ENCODE data around the gene FAM43A. TPM values are rescaled to one million over a fixed set of nuclear protein-coding genes. Genes with fewer than 3 reads are reported as not detected.

FAM43A gene
- total and polyA plus RNA-seq, 9 of the 15 experiments (the other 6 are each of a cell fraction or from before 2014, with no cell fraction given), result 0.03 to 1.2 (median 0.21) TPM

GRCh38 chr3:194671900-194672808, 13.5 kb upstream of the FAM43A start, which contains the start of gene LSG1 (continued):
- TF ChIP-seq RHOXF2B (CRISPR knock-in tag; conservative IDR thresholded peaks at IDR 0.05), result 0 out of 2 replicates have a peak, but pooled peaks have one; percentile 39
- TF ChIP-seq ARNT (IDR thresholded peaks at IDR 0.05), result peak in 1 of 2 experiments; percentile 82; a peak in 1 of 4 replicates
- no peak for TF ChIP-seq ZFP1 (CRISPR knock-in tag; IDR thresholded peaks at IDR 0.05)
- peak; percentile 83 for TF ChIP-seq RBFOX2 (IDR thresholded peaks at IDR 0.05; ENCODE audit: low read depth, low read length)
- TF ChIP-seq FUS (optimal IDR thresholded peaks at IDR 0.05; ENCODE audit: low read depth, low read length), result no peak
- TF ChIP-seq ZNF655 (CRISPR knock-in tag; IDR thresholded peaks at IDR 0.05), result no peak
- peak; percentile 11 for TF ChIP-seq ZFP36 (IDR thresholded peaks at IDR 0.05; ENCODE audit: low read depth, low read length, partially characterized antibody)
- no peak for TF ChIP-seq NR1H2 (CRISPR knock-in tag; IDR thresholded peaks at IDR 0.05)
- TF ChIP-seq RREB1 (CRISPR knock-in tag; IDR thresholded peaks at IDR 0.05), result no peak
- TF ChIP-seq IRF2 (CRISPR knock-in tag; IDR thresholded peaks at IDR 0.05), result no peak
- TF ChIP-seq LCOR (CRISPR knock-in tag; IDR thresholded peaks at IDR 0.05), result peak; percentile 84; the same call in 1 of the 2 replicates
- peak; percentile 98 for TF ChIP-seq SP1 (CRISPR knock-in tag; IDR thresholded peaks at IDR 0.05)
- no peak for TF ChIP-seq ZNF707 (CRISPR knock-in tag; conservative IDR thresholded peaks at IDR 0.05)
- no peak for TF ChIP-seq FOXO4 (CRISPR knock-in tag; IDR thresholded peaks at IDR 0.05)
- TF ChIP-seq ZNF23 (CRISPR knock-in tag; IDR thresholded peaks at IDR 0.05), result no peak
- peak; percentile 27; the same call in 1 of the 2 replicates for TF ChIP-seq GATAD2A (IDR thresholded peaks at IDR 0.05)
- no peak for TF ChIP-seq ZNF79 (CRISPR knock-in tag; IDR thresholded peaks at IDR 0.05; ENCODE audit: low read depth)
- peak; percentile 85 for TF ChIP-seq SIN3B (IDR thresholded peaks at IDR 0.05; ENCODE audit: low read depth)
- TF ChIP-seq MCM7 (IDR thresholded peaks at IDR 0.05), result no peak
- peak; percentile 85 for TF ChIP-seq ZBTB12 (CRISPR knock-in tag; IDR thresholded peaks at IDR 0.05)

Measured in K562 (cell line).